ENCODE measurements around the gene GLRX5.

DNA sequence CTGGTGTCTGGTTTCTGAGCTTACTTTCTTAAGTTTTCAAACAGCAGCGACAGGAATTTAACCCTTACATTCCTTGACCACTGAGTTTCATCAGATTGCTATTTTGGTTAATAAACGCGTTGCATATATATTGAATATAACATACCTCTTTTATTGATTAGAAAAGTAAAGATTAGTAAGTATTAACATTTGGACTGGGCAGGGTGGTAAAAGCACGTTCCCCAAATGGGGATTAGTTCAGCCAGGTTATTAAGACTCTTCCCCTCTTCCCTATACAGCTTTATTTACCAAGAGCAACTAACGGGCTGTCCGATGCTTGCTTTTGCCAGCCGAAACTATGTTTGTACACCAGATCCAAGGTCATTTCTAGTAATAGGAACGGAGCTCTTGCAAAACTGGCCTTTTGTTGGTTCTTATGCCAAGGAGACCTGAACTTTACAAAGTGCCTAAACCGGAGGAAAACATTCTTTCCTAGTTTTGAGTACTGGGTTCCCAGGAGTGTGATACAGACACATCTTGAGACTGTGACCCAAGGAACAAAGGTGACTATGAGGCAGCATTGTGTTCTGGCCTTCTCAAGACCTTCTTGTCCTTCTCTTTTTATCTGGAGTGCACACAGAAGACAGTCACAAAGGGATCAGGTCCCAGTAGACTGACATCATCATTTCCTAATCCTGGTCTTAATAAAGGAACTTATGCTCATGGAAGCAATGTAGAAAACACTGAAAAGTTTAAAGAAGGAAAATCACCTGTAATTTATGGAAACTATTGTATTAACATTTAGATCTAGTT lies 2.6 kb downstream of the GLRX5 start:
- TF ChIP-seq, protein P1, sequence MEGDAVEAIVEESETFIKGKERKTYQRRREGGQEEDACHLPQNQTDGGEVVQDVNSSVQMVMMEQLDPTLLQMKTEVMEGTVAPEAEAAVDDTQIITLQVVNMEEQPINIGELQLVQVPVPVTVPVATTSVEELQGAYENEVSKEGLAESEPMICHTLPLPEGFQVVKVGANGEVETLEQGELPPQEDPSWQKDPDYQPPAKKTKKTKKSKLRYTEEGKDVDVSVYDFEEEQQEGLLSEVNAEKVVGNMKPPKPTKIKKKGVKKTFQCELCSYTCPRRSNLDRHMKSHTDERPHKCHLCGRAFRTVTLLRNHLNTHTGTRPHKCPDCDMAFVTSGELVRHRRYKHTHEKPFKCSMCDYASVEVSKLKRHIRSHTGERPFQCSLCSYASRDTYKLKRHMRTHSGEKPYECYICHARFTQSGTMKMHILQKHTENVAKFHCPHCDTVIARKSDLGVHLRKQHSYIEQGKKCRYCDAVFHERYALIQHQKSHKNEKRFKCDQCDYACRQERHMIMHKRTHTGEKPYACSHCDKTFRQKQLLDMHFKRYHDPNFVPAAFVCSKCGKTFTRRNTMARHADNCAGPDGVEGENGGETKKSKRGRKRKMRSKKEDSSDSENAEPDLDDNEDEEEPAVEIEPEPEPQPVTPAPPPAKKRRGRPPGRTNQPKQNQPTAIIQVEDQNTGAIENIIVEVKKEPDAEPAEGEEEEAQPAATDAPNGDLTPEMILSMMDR (IDR thresholded peaks at IDR 0.05), result no peak
- TF ChIP-seq EZH2 (IDR thresholded peaks at IDR 0.05) (no peak), EZH2phosphoT487 (IDR thresholded peaks at IDR 0.05) (no peak)

All from neural progenitor cell (in vitro differentiated cells).